Neural progenitor cell (in vitro differentiated cells): Measurements from ENCODE around the gene LCTL. TPM values are rescaled to one million over a fixed set of nuclear protein-coding genes. Genes with fewer than 3 reads are reported as not detected.

Experiments
- DNase-seq: peaks from one replicate; pipeline ENCODE4 v3.0.0-alpha.2; 2016; ENCODE audit warnings: low spot score
- H2AFZ ChIP-seq: fragments of 200-600 bp; sonication (generic); replicated peaks from 2 replicates; pipeline ENCODE4 v1.6.1; 2016; ENCODE audit warnings: antibody characterized with exemption
- H3F3A ChIP-seq: fragments of 200-600 bp; sonication (generic); 2 replicates; pipeline ENCODE4 v1.6.1; 2016; ENCODE audit warnings: antibody characterized with exemption, low read depth
- H3K27ac ChIP-seq: fragments of 200-600 bp; sonication (generic); 2 replicates; pipeline ENCODE4 v1.5.1; 2016; ENCODE audit warnings: mild to moderate bottlenecking
- H3K27me3 ChIP-seq: fragments of 200-600 bp; sonication (generic); 2 replicates; pipeline ENCODE4 v1.6.1; 2016; ENCODE audit warnings: mild to moderate bottlenecking, moderate library complexity
- H3K36me3 ChIP-seq: fragments of 200-600 bp; sonication (generic); 2 replicates; pipeline ENCODE4 v1.5.1; 2016
- H3K4me1 ChIP-seq: fragments of 200-600 bp; sonication (generic); 2 replicates; pipeline ENCODE4 v1.6.1; 2016; ENCODE audit warnings: mixed run types
- H3K4me2 ChIP-seq: fragments of 200-600 bp; sonication (generic); 2 replicates; pipeline ENCODE4 v1.6.1; 2016
- H3K4me3 ChIP-seq: fragments of 200-600 bp; sonication (generic); 2 replicates; pipeline ENCODE4 v1.5.1; 2016
- H3K79me2 ChIP-seq: fragments of 200-600 bp; sonication (generic); 2 replicates; pipeline ENCODE4 v1.6.1; 2016; ENCODE audit warnings: low read depth
- H3K9ac ChIP-seq: fragments of 200-600 bp; sonication (generic); 2 replicates; pipeline ENCODE4 v1.6.1; 2016
- H3K9me3 ChIP-seq: fragments of 200-600 bp; sonication (generic); 2 replicates; pipeline ENCODE4 v1.5.1; 2016; ENCODE audit warnings: low read depth
- H4K20me1 ChIP-seq: fragments of 200-600 bp; sonication (generic); 2 replicates; pipeline ENCODE4 v1.6.1; 2016; ENCODE audit warnings: low read depth
- H3K27ac Mint-ChIP-seq: 3 replicates; pipeline ENCODE4 v1.8.0; 2021; ENCODE audit warnings: mixed read lengths
- H3K27me3 Mint-ChIP-seq: 2 replicates; pipeline ENCODE4 v1.8.0; 2022; ENCODE audit warnings: low read depth, mild to moderate bottlenecking, inconsistent platforms, moderate library complexity, mixed read lengths; ENCODE audit not compliant: insufficient read depth
- H3K36me3 Mint-ChIP-seq: 3 replicates; pipeline ENCODE4 v1.8.0; 2021; ENCODE audit warnings: mixed read lengths
- H3K4me1 Mint-ChIP-seq: 3 replicates; pipeline ENCODE4 v1.8.0; 2021; ENCODE audit warnings: mixed read lengths
- H3K4me3 Mint-ChIP-seq: 3 replicates; pipeline ENCODE4 v1.8.0; 2021; ENCODE audit warnings: mild to moderate bottlenecking, moderate library complexity, mixed read lengths
- H3K9me3 Mint-ChIP-seq: 3 replicates; pipeline ENCODE4 v1.8.0; 2020; ENCODE audit warnings: mixed read lengths
- CTCF ChIP-seq: fragments of 200-600 bp; sonication (generic); IDR thresholded peaks from 2 replicates; pipeline ENCODE4 v1.5.1; 2017; ENCODE audit warnings: antibody characterized with exemption, mild to moderate bottlenecking
- EZH2 ChIP-seq: fragments of 200-600 bp; sonication (generic); IDR thresholded peaks from 2 replicates; pipeline ENCODE4 v1.6.1; 2017; ENCODE audit warnings: antibody characterized with exemption, mild to moderate bottlenecking, moderate library complexity
- EZH2phosphoT487 ChIP-seq: fragments of 200-600 bp; sonication (generic); IDR thresholded peaks from 2 replicates; pipeline ENCODE4 v1.6.1; 2017; ENCODE audit warnings: antibody characterized with exemption
- total RNA-seq: library from RNA; depleted of rRNA; stranded (reverse); fragments of >200 nt; gene quantifications from 2 replicates; pipeline ENCODE4 v1.2.3, GENCODE V29; 2015; ENCODE audit warnings: low replicate concordance

The LCTL gene
- total RNA-seq, 1 donor from 2014 or later: 19.2 TPM

GRCh38 chr15:66587749-66588148, 22.0 kb upstream of the LCTL start:
- H3K9me3 Mint-ChIP-seq: no peaks in the 10 kb centered on the region
- no peaks in the 10 kb centered on the region for H3K9me3 ChIP-seq
- H3K4me2 ChIP-seq: no peak overlapping the region
- no peaks in the 10 kb centered on the region for H4K20me1 ChIP-seq
- no peaks in the 10 kb centered on the region for H3K4me1 ChIP-seq
- H3K27ac Mint-ChIP-seq: no peak overlapping the region
- TF ChIP-seq EZH2 (no peak), CTCF (no peak)
- H3F3A ChIP-seq: no peaks in the 10 kb centered on the region
- H3K79me2 ChIP-seq: no peaks in the 10 kb centered on the region
- no peak overlapping the region for H3K4me3 Mint-ChIP-seq
- H3K4me3 ChIP-seq: no peak overlapping the region
- H3K4me1 Mint-ChIP-seq: peaks cover 15% of the 10 kb centered on the region
- no peaks in the 10 kb centered on the region for H3K27me3 ChIP-seq
- H3K27me3 Mint-ChIP-seq: peaks cover 7% of the 10 kb centered on the region
- no peak overlapping the region for H3K27ac ChIP-seq
- H3K36me3 Mint-ChIP-seq: no peaks in the 10 kb centered on the region
- H3K36me3 ChIP-seq: no peaks in the 10 kb centered on the region
- DNase-seq: no peak
- no peak overlapping the region for H3K9ac ChIP-seq
- no peak overlapping the region for H2AFZ ChIP-seq

GRCh38 chr15:66587020-66587419, 21.2 kb upstream of the LCTL start:
- no peaks in the 10 kb centered on the region for H3K9me3 Mint-ChIP-seq
- H3K27me3 Mint-ChIP-seq: peaks cover 7% of the 10 kb centered on the region
- no peak for DNase-seq
- no peaks in the 10 kb centered on the region for H3K9me3 ChIP-seq
- no peak for TF ChIP-seq EZH2
- H2AFZ ChIP-seq: no peak overlapping the region
- no peak overlapping the region for H3K27ac ChIP-seq
- no peak overlapping the region for H3K4me3 ChIP-seq
- no peak overlapping the region for H3K27ac Mint-ChIP-seq
- no peaks in the 10 kb centered on the region for H3K79me2 ChIP-seq
- H4K20me1 ChIP-seq: no peaks in the 10 kb centered on the region
- H3K4me2 ChIP-seq: no peak overlapping the region
- H3K4me1 Mint-ChIP-seq: peaks cover 15% of the 10 kb centered on the region
- no peaks in the 10 kb centered on the region for H3K4me1 ChIP-seq
- H3K9ac ChIP-seq: no peak overlapping the region
- H3K4me3 Mint-ChIP-seq: no peak overlapping the region
- H3K36me3 Mint-ChIP-seq: no peaks in the 10 kb centered on the region
- no peaks in the 10 kb centered on the region for H3K27me3 ChIP-seq
- H3F3A ChIP-seq: no peaks in the 10 kb centered on the region
- H3K36me3 ChIP-seq: no peaks in the 10 kb centered on the region

- Histone ChIP-seq H2AFZ (peak overlapping the region; percentile 94), H3K9ac (no peak overlapping the region), H3K27me3 (no peaks in the 10 kb centered on the region), H3K4me3 (no peak overlapping the region), H3K4me2 (no peak overlapping the region), H3K4me1 (no peaks in the 10 kb centered on the region), H4K20me1 (no peaks in the 10 kb centered on the region), H3K27ac (no peak overlapping the region), H3K79me2 (no peaks in the 10 kb centered on the region), H3F3A (no peaks in the 10 kb centered on the region), H3K36me3 (no peaks in the 10 kb centered on the region), H3K9me3 (no peaks in the 10 kb centered on the region)
- Mint-ChIP-seq H3K27ac (peak overlapping the region; percentile 54), H3K4me3 (no peak overlapping the region), H3K27me3 (peaks cover 5% of the 10 kb centered on the region), H3K36me3 (no peaks in the 10 kb centered on the region), H3K4me1 (peaks cover 16% of the 10 kb centered on the region), H3K9me3 (no peaks in the 10 kb centered on the region)
- TF ChIP-seq EZH2 (no peak), EZH2phosphoT487 (no peak), CTCF (no peak)
- DNase-seq: no peak
These were observed 20.6 kb upstream of the LCTL start for GRCh38 chr15:66586155-66586976.

- Histone ChIP-seq H3K27ac (no peak overlapping the region), H3K36me3 (no peaks in the 10 kb centered on the region), H3K9me3 (no peaks in the 10 kb centered on the region), H2AFZ (no peak overlapping the region), H3K79me2 (no peaks in the 10 kb centered on the region), H4K20me1 (no peaks in the 10 kb centered on the region), H3K4me3 (no peak overlapping the region), H3F3A (no peaks in the 10 kb centered on the region), H3K27me3 (no peaks in the 10 kb centered on the region), H3K4me2 (no peak overlapping the region), H3K4me1 (no peaks in the 10 kb centered on the region), H3K9ac (no peak overlapping the region)
- Mint-ChIP-seq H3K27ac (no peak overlapping the region), H3K27me3 (peaks cover 4% of the 10 kb centered on the region), H3K9me3 (no peaks in the 10 kb centered on the region), H3K4me1 (peaks cover 14% of the 10 kb centered on the region), H3K36me3 (no peaks in the 10 kb centered on the region), H3K4me3 (no peak overlapping the region)
- no peak for TF ChIP-seq CTCF
- no peak for TF ChIP-seq EZH2phosphoT487
- no peak for TF ChIP-seq EZH2
- no peak for DNase-seq
These were observed 16.3 kb upstream of the LCTL start for GRCh38 chr15:66581972-66582537.
